Upper lobe of left lung (tissue), 4 donors: ENCODE data around the gene EGFR.

Source experiments
- CTCF ChIP-seq, 6 experiments: fragments of 450-650 bp in 4 of 6; fragments of 200-600 bp in 2 of 6; sonication (generic) in 2 of 6; IDR thresholded peaks; one replicate each; pipeline ENCODE4 v1.5.1; 2016 to 2019; ENCODE audit warnings: antibody characterized with exemption in 6 of 6
- POLR2A ChIP-seq, 4 donors: fragments of 450-650 bp; IDR thresholded peaks; one replicate each; pipeline ENCODE4 v1.5.1; 2016 to 2017; ENCODE audit warnings: antibody characterized with exemption in 4 of 4, mild to moderate bottlenecking in 2 of 4
- POLR2AphosphoS5 ChIP-seq, 2 donors: sonication (generic); formaldehyde crosslinking; IDR thresholded peaks; one replicate each; pipeline ENCODE4 v1.5.1; 2017; ENCODE audit warnings: antibody characterized with exemption in 2 of 2

- TF ChIP-seq CTCF (IDR thresholded peaks at IDR 0.05) (no peak), POLR2AphosphoS5 (IDR thresholded peaks at IDR 0.05) (no peak), POLR2A (IDR thresholded peaks at IDR 0.05) (no peak)
These were observed 216.3 kb downstream of the EGFR start for GRCh38 chr7:55235115-55235514.
